GM12864 (cell line): Measurements from ENCODE around the gene CAMKK1.

Experiments
- DNase-seq: peaks from one replicate; pipeline ENCODE4 v3.0.0-alpha.2; 2011; ENCODE audit warnings: low read depth
- H3K4me3 ChIP-seq: 2 replicates; pipeline ENCODE4 v1.5.1; 2011; ENCODE audit warnings: mild to moderate bottlenecking, low read depth, low read length, control low read depth
- TF ChIP-seq, protein P1 (sequence below): IDR thresholded peaks from 2 replicates; pipeline ENCODE4 v1.5.1; 2011; ENCODE audit warnings: low read depth, mild to moderate bottlenecking, moderate library complexity, low read length, control low read depth, inconsistent platforms; ENCODE audit errors: missing control alignments

Gene CAMKK1

GRCh38 chr17:3887394-3887793 is 5.5 kb downstream of the CAMKK1 start:
- TF ChIP-seq, protein P1, sequence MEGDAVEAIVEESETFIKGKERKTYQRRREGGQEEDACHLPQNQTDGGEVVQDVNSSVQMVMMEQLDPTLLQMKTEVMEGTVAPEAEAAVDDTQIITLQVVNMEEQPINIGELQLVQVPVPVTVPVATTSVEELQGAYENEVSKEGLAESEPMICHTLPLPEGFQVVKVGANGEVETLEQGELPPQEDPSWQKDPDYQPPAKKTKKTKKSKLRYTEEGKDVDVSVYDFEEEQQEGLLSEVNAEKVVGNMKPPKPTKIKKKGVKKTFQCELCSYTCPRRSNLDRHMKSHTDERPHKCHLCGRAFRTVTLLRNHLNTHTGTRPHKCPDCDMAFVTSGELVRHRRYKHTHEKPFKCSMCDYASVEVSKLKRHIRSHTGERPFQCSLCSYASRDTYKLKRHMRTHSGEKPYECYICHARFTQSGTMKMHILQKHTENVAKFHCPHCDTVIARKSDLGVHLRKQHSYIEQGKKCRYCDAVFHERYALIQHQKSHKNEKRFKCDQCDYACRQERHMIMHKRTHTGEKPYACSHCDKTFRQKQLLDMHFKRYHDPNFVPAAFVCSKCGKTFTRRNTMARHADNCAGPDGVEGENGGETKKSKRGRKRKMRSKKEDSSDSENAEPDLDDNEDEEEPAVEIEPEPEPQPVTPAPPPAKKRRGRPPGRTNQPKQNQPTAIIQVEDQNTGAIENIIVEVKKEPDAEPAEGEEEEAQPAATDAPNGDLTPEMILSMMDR = no peak
- H3K4me3 ChIP-seq = no peak overlapping the region
- no peak for DNase-seq

DNA sequence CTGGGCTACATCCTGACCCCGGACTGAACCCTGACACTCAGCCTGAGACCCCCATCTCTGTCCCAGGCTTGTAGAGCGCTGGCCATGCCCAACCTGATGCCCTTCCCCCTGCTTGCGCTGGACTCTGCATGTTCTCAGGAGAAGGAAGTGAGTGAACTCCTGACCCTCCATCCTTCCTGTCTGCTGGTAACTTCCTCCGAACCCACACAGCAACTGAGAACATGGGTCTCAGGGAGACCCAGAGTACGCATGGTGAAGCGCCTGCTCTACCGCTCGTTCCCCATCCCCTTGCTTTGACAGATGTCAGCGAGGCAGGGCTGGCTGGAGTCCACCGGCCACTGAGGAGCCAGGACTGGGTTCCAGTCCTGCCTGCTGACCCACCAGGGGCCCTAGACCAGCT is 6.1 kb downstream of the CAMKK1 start:
- H3K4me3 ChIP-seq = no peak overlapping the region
- TF ChIP-seq, protein P1 = no peak
- DNase-seq = no peak

DNA sequence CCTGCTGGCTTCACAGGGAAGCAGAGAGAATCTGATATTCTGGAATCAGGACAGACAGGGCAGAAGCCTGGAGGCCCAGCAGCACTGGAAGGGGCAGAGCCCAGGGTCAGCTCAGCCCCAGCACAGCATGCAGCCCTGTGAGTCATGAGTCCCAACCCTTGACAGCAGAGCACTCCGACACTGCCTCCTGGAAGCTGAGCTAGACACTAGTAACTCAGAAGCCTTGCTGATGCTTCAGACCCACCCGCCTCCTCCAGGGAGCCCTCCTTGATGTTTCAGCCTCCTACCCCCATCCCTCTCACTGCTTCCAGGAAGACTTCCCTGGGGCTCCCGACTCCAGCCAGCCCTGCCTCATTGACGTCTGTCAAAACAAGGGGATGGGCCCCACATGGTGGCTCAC is 6.9 kb downstream of the CAMKK1 start:
- no peak for DNase-seq
- no peak overlapping the region for H3K4me3 ChIP-seq
- TF ChIP-seq, protein P1 = no peak

GRCh38 chr17:3885271-3885670 is 7.6 kb downstream of the CAMKK1 start:
- H3K4me3 ChIP-seq = no peak overlapping the region
- TF ChIP-seq, protein P1 = no peak
- no peak for DNase-seq

GRCh38 chr17:3884188-3884587 is 8.7 kb downstream of the CAMKK1 start:
- H3K4me3 ChIP-seq = no peak overlapping the region
- no peak for DNase-seq
- TF ChIP-seq, protein P1 = no peak

- no peak overlapping the region for H3K4me3 ChIP-seq
- DNase-seq = no peak
- TF ChIP-seq, protein P1 = no peak
These were observed 10.6 kb downstream of the CAMKK1 start for GRCh38 chr17:3882276-3882675.

- TF ChIP-seq, protein P1 = no peak
- DNase-seq = no peak
- no peak overlapping the region for H3K4me3 ChIP-seq
These were observed 11.9 kb downstream of the CAMKK1 start for GRCh38 chr17:3880983-3881382.
